Activated naive CD4-positive, alpha-beta T cell treated with anti-CD3 and anti-CD28 coated beads, Interleukin-2, amount 10 ng/mL, durations not matched to agents 7 days and 5 days (primary cell): ENCODE data around the gene BEAN1.
A peak's percentile ranks its signal among the peaks of the same experiment; 100 is the strongest.
"Not testable (repeated sequence)": the region's sequence is repeated elsewhere in the genome, so short reads cannot be mapped to it uniquely, and the experiment has no call there.

Experiments
- CTCF ChIA-PET: fragments of 350-600 bp; sonication (Branson Sonifier 250); formaldehyde crosslinking; loops from one replicate; lab custom pipeline; 2021; ENCODE audit warnings: antibody characterized with exemption; lab: Charles Lee
- DNase-seq: peaks from one replicate; pipeline ENCODE4 v3.0.0-alpha.2; 2020
- H3K27ac Mint-ChIP-seq: one replicate; pipeline ENCODE4 v1.8.0; 2021; ENCODE audit warnings: mild to moderate bottlenecking, moderate library complexity, mixed read lengths
- H3K27me3 Mint-ChIP-seq: one replicate; pipeline ENCODE4 v1.8.0; 2021; ENCODE audit warnings: mild to moderate bottlenecking, mixed read lengths
- H3K36me3 Mint-ChIP-seq: one replicate; pipeline ENCODE4 v1.8.0; 2021; ENCODE audit warnings: mixed read lengths
- H3K4me1 Mint-ChIP-seq: one replicate; pipeline ENCODE4 v1.8.0; 2021; ENCODE audit warnings: mixed read lengths
- H3K4me3 Mint-ChIP-seq: one replicate; pipeline ENCODE4 v1.8.0; 2021; ENCODE audit warnings: mild to moderate bottlenecking, moderate library complexity, mixed read lengths
- H3K9me3 Mint-ChIP-seq: one replicate; pipeline ENCODE4 v1.8.0; 2021; ENCODE audit warnings: mixed read lengths

Gene BEAN1

DNA sequence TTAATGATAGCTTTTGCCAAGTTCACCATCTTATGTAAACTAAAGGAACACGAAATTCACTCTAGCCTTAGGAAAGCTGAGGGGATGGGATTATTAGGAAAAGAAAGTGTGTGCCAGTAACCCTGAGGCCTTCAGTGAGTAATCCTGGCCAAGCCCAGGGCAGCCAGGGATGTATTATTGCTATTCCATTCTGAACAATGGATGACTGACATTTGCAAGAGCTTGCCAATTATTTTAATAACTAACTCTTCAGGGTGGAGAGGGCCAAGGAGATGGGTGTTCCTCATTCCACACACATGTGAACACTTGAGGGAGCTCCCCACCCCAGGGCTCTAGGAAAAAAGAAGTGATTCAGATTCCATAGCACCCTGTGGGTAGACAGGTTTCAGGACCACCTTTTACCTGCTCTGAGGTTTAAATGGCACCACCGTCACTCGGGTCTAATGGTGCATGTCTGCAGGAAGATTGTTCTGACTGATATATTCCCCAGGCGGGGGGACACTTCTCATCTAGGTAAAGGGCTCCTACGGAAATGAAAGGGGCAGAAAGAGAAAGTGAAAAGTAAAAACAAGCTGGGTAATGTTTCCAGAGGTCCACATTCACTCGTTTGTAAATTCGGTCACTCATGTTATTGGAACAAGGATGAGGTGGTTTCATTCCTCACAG lies 81.3 kb downstream of the BEAN1 start:
- peaks cover 3% of the 10 kb centered on the region for H3K36me3 Mint-ChIP-seq
- H3K27me3 Mint-ChIP-seq, result peaks cover under 1% of the 10 kb centered on the region
- no peak overlapping the region for H3K4me3 Mint-ChIP-seq
- no peak for DNase-seq
- H3K4me1 Mint-ChIP-seq, result peaks cover 13% of the 10 kb centered on the region
- no peak overlapping the region for H3K27ac Mint-ChIP-seq
- H3K9me3 Mint-ChIP-seq, result no peaks in the 10 kb centered on the region
- CTCF ChIA-PET, result interaction anchor here (0.9 to 5.9 kb wide), 5 partner anchors 20 to 81 kb away, joined by 3 to 37 read pairs (median 5); no protein-coding TSS in a partner anchor

DNA sequence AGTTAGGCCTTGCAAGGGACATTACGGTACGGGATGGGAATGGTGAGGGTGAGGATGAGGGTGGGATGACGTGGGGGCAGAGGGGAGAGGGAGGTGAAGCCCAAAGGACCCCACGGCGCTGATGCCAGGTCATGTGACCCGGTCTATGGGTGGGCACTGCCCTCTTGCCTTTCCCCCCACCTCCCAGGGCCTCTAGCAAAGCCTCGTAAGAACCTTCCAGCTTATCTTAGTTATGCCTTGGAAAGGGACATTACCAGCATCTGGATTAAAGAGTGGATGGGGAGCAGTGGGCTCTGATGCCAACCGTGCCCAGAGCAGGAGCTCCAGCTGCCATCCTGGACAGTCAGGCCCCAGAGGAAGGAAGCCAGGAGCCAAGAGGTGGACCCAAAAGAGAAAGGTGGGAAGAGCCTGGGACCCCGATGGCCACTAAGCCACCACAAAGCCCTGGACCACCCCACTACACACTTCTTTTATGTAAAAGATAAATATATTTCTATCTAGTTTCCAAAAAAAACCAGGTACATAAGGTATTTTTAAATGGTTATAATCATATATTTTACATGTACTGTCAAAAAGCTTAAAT lies 81.9 kb downstream of the BEAN1 start:
- Mint-ChIP-seq H3K4me3 (no peak overlapping the region), H3K27ac (no peak overlapping the region), H3K4me1 (peaks cover 12% of the 10 kb centered on the region), H3K27me3 (no peaks in the 10 kb centered on the region), H3K9me3 (no peaks in the 10 kb centered on the region), H3K36me3 (peaks cover 3% of the 10 kb centered on the region)
- CTCF ChIA-PET, result interaction anchor here (0.7 to 5.9 kb wide), 6 partner anchors 21 to 99 kb away, joined by 3 to 37 read pairs (median 4); no protein-coding TSS in a partner anchor
- no peak for DNase-seq

DNA sequence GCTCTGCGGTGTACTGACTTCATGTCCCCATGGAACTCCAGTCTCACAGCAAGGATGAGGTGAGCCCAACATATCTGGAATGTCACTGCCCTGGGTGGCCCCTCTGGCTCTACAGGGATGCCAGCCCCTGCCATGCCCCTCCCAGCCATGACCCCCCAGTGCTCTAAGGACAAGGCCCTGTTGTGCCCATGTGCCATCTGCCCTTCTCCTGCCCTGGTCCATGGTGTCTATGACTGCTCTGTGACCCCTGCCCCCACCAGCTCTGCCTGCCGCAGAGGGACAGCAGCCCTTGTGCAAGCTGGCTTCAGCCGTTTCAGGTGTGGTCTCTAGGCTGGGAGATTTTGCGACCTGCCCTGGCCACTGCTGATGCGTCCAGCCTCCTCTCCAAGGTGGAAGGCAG lies 82.5 kb downstream of the BEAN1 start:
- Mint-ChIP-seq H3K4me3 (no peak overlapping the region), H3K27ac (no peak overlapping the region), H3K4me1 (peaks cover 12% of the 10 kb centered on the region), H3K27me3 (no peaks in the 10 kb centered on the region), H3K36me3 (peaks cover 3% of the 10 kb centered on the region), H3K9me3 (no peaks in the 10 kb centered on the region)
- DNase-seq, result no peak
- CTCF ChIA-PET, result interaction anchor here (0.7 to 5.9 kb wide), 4 partner anchors 27 to 99 kb away, joined by 3 to 37 read pairs (median 3); no protein-coding TSS in a partner anchor

DNA sequence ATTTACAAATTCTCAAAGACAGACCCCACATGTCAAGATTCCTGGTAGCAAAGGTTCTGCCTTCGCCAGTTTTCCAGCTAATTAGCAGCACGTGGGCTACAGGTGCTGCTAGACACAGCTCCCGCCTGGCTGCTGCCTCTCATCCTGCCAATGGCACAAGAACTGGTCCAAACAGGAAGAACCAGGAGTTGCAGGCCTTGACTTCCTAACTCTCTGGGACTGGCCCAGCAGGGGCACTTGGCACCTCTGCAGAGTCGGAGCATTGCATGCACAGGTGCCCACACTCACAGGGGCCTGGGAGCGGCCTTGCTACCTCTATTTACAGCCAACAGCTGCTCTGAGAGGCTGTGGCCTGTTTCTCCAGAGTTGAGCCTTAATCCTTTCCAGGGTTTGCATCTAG lies 83.2 kb downstream of the BEAN1 start:
- H3K9me3 Mint-ChIP-seq, result no peaks in the 10 kb centered on the region
- no peaks in the 10 kb centered on the region for H3K27me3 Mint-ChIP-seq
- H3K4me3 Mint-ChIP-seq, result no peak overlapping the region
- H3K4me1 Mint-ChIP-seq, result peaks cover 18% of the 10 kb centered on the region
- peaks cover 3% of the 10 kb centered on the region for H3K36me3 Mint-ChIP-seq
- H3K27ac Mint-ChIP-seq, result no peak overlapping the region
- no peak for DNase-seq
- CTCF ChIA-PET, result interaction anchor here (1.0 to 5.9 kb wide), 6 partner anchors 13 to 98 kb away, joined by 3 to 37 read pairs (median 5); partner anchors contain the start of gene CKLF

DNA sequence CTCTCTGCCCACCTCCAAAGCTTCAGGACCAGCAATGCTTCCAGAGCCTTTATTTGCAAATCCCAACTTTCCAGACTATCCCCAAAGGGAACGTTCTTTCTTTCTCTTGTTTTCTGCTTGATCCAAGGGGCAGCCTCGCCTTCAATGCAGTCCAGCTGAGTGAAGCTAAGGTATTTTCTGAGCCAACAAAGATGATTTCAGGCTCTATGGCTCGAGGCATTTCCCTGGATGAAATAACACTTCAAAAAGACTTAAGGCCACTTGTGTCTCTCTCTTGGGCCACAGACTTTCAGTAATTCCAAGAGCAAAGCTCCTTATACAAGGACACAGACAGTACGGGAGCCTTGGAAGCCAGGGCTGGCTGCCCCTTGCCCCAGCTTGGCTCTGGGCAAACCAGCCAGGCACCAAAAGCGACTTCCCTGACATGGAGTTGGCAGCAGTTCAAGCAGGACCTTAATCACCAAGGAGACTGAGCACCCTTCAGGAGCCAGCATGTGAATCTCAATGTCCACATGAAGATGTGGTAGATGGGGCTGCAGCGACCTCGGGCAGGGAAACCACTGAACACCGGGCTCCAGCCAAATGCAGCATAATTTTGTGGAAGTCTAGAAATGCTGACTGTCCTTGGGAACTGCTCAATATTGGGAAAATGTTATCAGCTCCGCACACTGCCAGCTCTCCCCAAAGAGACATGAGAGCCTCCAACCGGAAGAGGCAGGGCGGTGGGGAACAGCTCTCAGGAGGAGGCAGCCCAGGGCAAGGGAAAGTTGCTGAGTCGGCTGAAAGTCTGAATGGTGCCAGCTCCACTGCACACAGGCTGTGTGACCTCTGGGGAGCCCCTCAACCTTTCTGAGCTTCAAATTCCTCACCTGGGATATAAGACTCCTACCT lies 83.9 kb downstream of the BEAN1 start:
- peaks cover 25% of the 10 kb centered on the region for H3K4me1 Mint-ChIP-seq
- H3K27ac Mint-ChIP-seq, result no peak overlapping the region

DNA sequence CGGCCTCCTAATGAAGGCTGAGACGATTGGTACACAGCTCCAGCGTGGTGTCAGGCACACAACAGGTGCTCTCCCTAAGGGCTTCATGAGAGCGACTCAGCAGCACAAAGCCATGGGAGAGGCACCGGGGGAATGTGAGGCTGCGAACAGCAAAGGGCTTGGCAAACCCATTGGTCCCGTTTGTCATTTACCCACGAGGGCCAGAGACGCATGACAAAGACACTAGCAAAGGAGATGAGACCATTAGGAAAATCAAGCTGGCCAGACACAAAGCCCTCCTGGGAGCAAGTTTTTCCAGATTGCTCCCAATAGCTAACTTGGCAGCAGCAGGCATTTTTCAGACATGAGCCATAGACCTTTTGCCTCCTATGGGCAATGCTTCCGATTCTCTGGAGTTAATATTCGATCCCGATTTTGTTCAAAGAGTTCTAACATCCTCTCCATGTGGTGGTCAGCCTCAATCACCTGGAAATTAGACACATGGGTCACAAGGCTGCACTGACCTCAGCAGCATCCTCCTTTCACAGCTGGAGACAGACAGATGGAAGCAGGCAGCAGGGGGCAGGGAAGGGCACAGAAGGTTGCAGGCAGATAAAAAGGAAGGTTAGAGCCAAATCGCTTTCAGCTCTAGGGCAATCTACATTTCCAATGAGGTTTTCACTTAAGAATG lies 84.6 kb downstream of the BEAN1 start:
- Mint-ChIP-seq H3K27ac (no peak overlapping the region), H3K27me3 (no peaks in the 10 kb centered on the region), H3K9me3 (no peaks in the 10 kb centered on the region), H3K4me1 (peaks cover 33% of the 10 kb centered on the region), H3K36me3 (peaks cover 3% of the 10 kb centered on the region), H3K4me3 (no peak overlapping the region)
- peak; percentile 49 for DNase-seq
- CTCF ChIA-PET, result interaction anchor here (0.7 to 5.9 kb wide), 14 partner anchors 12 to 361 kb away, joined by 3 to 37 read pairs (median 5); partner anchors contain the start of genes CKLF and CMTM2

More for the DNA sequence above, 83.9 kb downstream of the BEAN1 start:
- no peak for DNase-seq
- H3K9me3 Mint-ChIP-seq, result no peaks in the 10 kb centered on the region
- no peaks in the 10 kb centered on the region for H3K27me3 Mint-ChIP-seq
- no peak overlapping the region for H3K4me3 Mint-ChIP-seq
- peaks cover 3% of the 10 kb centered on the region for H3K36me3 Mint-ChIP-seq
- CTCF ChIA-PET, result interaction anchor here (1.0 to 5.9 kb wide), 10 partner anchors 13 to 97 kb away, joined by 3 to 37 read pairs (median 6); partner anchors contain the start of gene CKLF

DNA sequence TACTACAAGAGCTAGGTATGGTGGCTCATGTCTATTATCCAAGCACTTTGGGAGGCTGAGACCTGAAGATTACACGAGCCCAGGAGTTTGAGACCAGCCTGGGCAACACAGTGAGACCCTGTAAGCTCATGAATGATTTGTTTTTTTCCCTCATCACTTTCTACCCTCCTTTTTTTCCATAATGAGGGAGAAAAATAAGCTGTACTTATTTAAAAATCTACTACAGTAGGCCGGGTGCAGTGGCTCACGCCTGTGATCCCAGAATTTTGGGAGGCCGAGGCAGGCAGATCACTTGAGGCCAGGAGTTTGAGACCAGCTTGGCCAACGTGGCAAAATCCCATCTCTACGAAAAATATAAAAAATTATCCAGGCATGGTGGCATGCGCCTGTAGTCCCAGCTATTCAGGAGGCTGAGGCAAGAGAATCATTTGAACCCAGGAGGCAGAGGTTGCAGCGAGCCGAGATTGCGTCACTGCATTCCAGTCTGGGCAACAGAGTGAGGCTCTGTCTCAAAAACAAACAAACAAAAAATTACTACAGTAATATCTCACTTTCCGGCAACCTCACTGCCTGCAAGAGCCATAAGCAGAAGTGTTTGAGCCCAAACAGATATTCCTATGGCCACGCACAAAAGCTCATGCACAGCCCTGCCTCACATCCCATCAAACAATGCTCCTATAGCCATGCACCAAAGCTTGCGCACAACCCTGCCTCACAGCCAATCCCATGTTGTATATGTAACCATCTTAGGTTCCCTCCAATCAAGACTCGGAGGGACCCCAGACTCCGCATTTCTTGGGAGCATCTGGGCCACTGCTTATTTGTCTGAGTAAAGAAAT lies 85.4 kb downstream of the BEAN1 start:
- DNase-seq, result no peak
- CTCF ChIA-PET, result interaction anchor here (0.7 to 5.9 kb wide), 13 partner anchors 10 to 360 kb away, joined by 3 to 37 read pairs (median 5); partner anchors contain the start of genes CKLF and CMTM2

DNA sequence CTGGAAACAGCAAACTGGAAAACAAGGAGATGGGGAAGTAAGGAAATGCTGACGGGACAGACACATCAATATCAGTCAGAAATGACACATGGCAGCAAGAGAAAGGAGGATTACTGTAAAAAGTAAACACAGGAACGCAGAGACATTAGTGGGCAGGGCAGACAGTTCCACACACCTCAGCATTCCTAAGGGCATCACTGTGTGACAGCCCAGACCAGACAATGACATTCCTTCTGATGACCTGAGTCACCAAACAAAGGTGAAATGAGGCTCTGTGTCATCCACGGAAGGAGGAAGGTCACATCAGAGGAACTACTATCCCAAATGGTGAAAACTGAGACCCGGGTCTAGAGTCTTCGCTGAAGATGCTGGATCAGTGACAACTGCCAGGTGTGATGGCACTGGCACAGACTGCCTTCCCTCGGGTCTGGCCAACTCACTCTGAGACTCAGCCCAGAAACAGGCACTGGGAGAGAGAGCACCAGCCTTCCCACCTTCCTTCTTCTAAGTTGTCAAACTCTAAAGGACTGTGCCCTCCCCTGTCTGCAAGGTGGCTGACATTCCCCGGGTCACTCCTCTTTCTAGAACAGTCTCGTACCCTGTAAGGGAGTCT lies 86.1 kb downstream of the BEAN1 start:
- no peak for DNase-seq
- no peak overlapping the region for H3K4me3 Mint-ChIP-seq

More for the DNA sequence above, 85.4 kb downstream of the BEAN1 start:
- Mint-ChIP-seq H3K4me3 (no peak overlapping the region), H3K27ac (no peak overlapping the region), H3K9me3 (no peaks in the 10 kb centered on the region), H3K27me3 (no peaks in the 10 kb centered on the region), H3K4me1 (peaks cover 40% of the 10 kb centered on the region), H3K36me3 (peaks cover 3% of the 10 kb centered on the region)

DNA sequence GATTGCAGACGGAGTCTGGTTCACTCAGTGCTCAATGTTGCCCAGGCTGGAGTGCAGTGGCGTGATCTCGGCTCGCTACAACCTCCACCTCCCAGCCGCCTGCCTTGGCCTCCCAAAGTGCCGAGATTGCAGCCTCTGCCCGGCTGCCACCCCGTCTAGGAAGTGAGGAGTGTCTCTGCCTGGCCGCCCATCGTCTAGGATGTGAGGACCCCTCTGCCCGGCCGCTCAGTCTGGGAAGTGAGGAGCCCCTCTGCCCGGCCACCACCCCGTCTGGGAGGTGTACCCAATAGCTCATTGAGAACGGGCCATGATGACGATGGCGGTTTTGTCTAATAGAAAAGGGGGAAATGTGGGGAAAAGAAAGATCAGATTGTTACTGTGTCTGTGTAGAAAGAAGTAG lies 87.3 kb downstream of the BEAN1 start:
- peaks cover 52% of the 10 kb centered on the region for H3K4me1 Mint-ChIP-seq
- DNase-seq, H3K9me3 Mint-ChIP-seq, H3K36me3 Mint-ChIP-seq, H3K4me3 Mint-ChIP-seq, H3K27ac Mint-ChIP-seq, CTCF ChIA-PET, H3K27me3 Mint-ChIP-seq: not testable (repeated sequence)

More for the DNA sequence above, 86.1 kb downstream of the BEAN1 start:
- Mint-ChIP-seq H3K36me3 (peaks cover 3% of the 10 kb centered on the region), H3K27ac (no peak overlapping the region), H3K4me1 (peaks cover 47% of the 10 kb centered on the region), H3K9me3 (no peaks in the 10 kb centered on the region), H3K27me3 (no peaks in the 10 kb centered on the region)
- CTCF ChIA-PET, result interaction anchor here (1.0 to 5.9 kb wide), 4 partner anchors 9 to 76 kb away, joined by 3 to 37 read pairs (median 6); partner anchors contain the start of gene CMTM2

DNA sequence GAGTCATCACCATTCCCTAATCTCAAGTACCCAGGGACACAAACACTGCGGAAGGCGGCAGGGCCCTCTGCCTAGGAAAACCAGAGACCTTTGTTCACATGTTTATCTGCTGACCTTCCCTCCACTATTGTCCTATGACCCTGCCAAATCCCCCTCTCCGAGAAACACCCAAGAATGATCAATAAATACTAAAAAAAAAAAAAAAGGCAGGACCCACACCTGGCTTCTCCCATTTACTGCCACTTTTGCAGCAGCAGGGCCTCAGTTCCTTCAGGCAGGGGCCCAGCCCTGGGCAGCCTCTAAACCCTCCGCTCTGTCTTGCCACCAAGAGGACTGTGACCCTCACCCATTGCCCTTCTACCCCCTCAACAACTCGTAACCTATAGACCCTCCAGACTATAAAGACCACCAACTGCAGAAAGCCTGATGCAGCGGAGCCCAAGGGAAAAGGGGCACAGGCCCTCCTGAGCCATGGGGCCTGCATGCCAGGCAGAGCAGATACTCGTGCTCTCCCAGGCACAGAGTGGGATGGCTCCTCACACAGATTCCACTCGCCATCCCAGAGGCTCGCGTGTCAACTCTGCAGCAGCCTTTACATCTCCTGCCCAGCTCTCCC lies 88.0 kb downstream of the BEAN1 start:
- peaks cover 59% of the 10 kb centered on the region for H3K4me1 Mint-ChIP-seq
- DNase-seq, H3K4me3 Mint-ChIP-seq, H3K27me3 Mint-ChIP-seq, H3K9me3 Mint-ChIP-seq, H3K36me3 Mint-ChIP-seq: not testable (repeated sequence)
- CTCF ChIA-PET, result interaction anchor here (0.7 to 1.5 kb wide), 15 partner anchors 23 to 353 kb away, joined by 3 to 16 read pairs (median 6); partner anchors contain the start of gene CKLF
- H3K27ac Mint-ChIP-seq, result peak overlapping the region; percentile 67

DNA sequence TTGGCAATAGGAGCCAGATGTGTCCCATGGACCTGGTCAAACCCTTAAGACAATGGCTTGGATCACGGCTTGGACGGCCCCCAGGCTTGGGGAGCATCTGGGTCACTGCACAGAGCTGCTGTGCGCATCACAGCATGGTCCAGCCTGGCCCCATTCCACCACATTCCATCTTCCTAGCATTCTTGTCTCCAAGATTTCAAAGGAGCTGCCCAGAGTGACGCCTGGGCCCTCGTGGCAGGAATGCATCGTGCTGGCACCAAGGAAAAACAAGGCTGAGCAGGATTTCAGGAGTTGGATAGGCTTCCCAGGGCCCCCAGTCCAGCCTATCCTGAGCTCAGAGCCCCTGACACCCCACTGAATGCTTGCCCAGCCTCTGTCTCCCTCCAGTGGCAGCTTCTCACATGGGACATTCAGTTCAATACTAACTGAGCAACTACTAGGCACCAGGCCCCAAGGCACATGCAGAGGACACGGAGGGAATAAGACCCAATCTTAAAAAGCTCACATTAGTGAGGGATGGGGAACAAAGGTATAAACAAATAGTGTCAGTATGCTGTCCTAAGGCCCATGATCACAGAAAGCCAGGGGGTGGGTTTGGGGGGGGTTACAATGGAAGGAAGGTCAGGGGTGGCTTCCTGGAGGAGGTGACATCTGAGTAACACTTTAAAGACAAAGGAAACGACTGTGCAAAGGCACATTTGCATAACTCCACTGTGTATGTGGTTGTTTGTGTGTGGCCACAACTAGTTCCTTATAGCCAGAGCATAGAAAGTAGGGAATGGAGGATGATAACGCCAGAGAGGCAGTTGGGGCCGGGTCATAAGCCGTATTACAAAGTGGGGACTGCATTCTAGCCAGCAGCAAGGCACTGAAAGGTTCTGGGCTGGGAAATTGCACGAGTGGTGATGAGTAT lies 88.8 kb downstream of the BEAN1 start:
- H3K4me1 Mint-ChIP-seq, result peaks cover 66% of the 10 kb centered on the region
- peaks cover 3% of the 10 kb centered on the region for H3K36me3 Mint-ChIP-seq
- no peaks in the 10 kb centered on the region for H3K9me3 Mint-ChIP-seq
- H3K27ac Mint-ChIP-seq, result peak overlapping the region; percentile 91
- DNase-seq, result peak; percentile 54
- peak overlapping the region; percentile 52 for H3K4me3 Mint-ChIP-seq
- H3K27me3 Mint-ChIP-seq, result peaks cover 4% of the 10 kb centered on the region
- CTCF ChIA-PET, result interaction anchor here (0.6 to 1.5 kb wide), 16 partner anchors 24 to 352 kb away, joined by 3 to 16 read pairs (median 6); partner anchors contain the start of gene CKLF
